ENCODE results near the gene DDRGK1. TPM values are rescaled to one million over a fixed set of nuclear protein-coding genes. Genes with fewer than 3 reads are reported as not detected.

DDRGK1 gene
- total RNA-seq, 2 donors from 2014 or later, result 78.5 to 87.1 TPM

DNA sequence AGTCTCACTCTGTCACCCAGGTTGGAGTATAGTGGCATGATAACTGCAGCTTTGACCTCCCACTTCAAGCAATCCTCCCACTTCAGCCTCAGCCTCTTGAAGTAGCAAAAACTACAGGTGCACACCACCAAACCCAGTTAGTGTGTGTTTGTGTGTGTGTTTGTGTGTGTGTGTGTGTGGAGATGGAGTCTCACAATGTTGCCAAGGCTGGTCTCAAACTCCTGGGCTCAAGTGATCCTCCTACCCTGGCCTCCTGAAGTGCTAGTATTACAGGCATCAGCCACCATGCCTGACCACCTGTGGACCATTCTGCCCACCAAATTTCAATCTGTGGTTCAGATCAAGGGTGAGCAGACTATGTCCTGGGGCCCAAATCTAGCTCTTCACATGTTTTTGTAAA, 53.6 kb downstream of the DDRGK1 start:
- H3K4me1 Mint-ChIP-seq (ENCODE audit: low read depth in 2 of 2), result peaks cover 25 to 36% of the 10 kb centered on the region in 2 donors
- no peak overlapping the region for H3K27ac Mint-ChIP-seq
- no peak for ATAC-seq
- H3K9me3 Mint-ChIP-seq, result no peaks in the 10 kb centered on the region
- no peak for DNase-seq (ENCODE audit: low spot score)
- H3K27me3 Mint-ChIP-seq, result no peaks in the 10 kb centered on the region
- peaks cover 10% of the 10 kb centered on the region for H3K36me3 Mint-ChIP-seq
- no peak overlapping the region for H3K4me3 Mint-ChIP-seq

DNA sequence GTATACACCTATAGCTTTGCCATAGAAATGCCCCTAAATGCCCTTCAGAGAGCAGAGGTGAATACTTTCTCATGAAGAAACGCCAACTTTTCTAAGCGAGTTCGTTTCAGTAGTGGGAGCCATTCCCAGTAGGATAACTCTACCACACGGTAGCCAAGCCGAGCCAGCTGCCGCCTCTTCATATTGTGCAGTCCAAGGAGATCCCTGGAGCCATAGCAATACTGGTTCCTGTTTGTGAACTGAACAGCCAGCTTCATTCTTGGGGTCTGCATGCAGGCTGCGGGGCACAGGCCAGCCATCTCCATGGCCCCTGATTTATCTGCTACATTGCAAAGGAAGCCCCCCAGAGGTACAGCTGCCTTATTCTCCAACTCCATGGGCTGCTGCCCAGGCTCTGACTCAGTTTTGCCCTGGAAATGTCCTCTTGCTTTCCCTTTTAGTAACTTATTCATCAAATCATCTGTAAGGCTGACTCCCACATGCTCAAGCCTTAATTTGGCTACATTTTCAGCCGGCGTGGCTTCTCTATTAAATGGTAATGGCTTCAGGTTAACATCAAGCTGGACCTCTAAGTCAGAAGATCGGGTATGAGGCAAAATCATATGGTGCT, 57.6 kb downstream of the DDRGK1 start:
- Mint-ChIP-seq H3K27me3 (no peaks in the 10 kb centered on the region), H3K4me1 (ENCODE audit: low read depth in 2 of 2) (peaks cover 18 to 28% of the 10 kb centered on the region in 2 donors), H3K4me3 (no peak overlapping the region), H3K9me3 (no peaks in the 10 kb centered on the region), H3K36me3 (peaks cover 8% of the 10 kb centered on the region), H3K27ac (no peak overlapping the region)
- DNase-seq (ENCODE audit: low spot score) (no peak), ATAC-seq (no peak)

DNA sequence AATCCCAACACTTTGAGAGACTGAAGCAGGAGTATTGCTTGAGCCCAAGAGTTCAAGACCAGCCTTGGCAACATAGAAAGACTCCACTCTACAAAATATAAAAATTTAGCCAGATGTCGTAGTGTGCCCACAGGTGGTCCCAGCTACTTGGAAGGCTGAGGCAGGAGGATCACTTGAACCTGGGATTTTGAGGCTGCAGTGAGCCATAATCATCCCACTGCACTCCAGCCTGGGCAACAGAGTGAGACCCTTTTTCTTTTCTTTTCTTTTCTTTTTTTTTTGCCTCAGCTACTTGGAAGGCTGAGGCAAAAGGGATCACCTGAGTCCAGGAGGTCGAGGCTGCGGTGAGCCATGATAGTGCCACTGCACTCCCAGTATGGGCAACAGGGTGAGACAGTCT, 62.7 kb downstream of the DDRGK1 start:
- no peaks in the 10 kb centered on the region for H3K27me3 Mint-ChIP-seq
- H3K27ac Mint-ChIP-seq, result no peak overlapping the region
- ATAC-seq, result no peak
- H3K4me1 Mint-ChIP-seq (ENCODE audit: low read depth in 2 of 2), result peaks cover 8 to 14% of the 10 kb centered on the region in 2 donors
- H3K4me3 Mint-ChIP-seq, result no peak overlapping the region
- H3K9me3 Mint-ChIP-seq, result no peaks in the 10 kb centered on the region
- H3K36me3 Mint-ChIP-seq, result peaks cover 4% of the 10 kb centered on the region
- DNase-seq (ENCODE audit: low spot score), result no peak

Other genes with a start within 250 kb of the DDRGK1 start
- 1 to 10 TPM; 2.1 to 3.2 TPM for gene GNRH2, start 161.1 kb downstream of the DDRGK1 start, total RNA-seq
- gene MRPS26, start 158.6 kb downstream of the DDRGK1 start, total RNA-seq, result 10 to 100 TPM; 31.2 to 56.6 TPM
- not detected for gene OXT, start 133.1 kb downstream of the DDRGK1 start, total RNA-seq
- not detected for gene AVP, start 120.0 kb downstream of the DDRGK1 start, total RNA-seq
- 10 to 100 TPM; 27.1 to 27.8 TPM for gene FASTKD5, start 44.8 kb downstream of the DDRGK1 start, total RNA-seq
- gene UBOX5, start 44.8 kb downstream of the DDRGK1 start, total RNA-seq, result 1 to 10 TPM; 7.6 to 9.3 TPM
- gene LZTS3, start 31.1 kb downstream of the DDRGK1 start, total RNA-seq, result under 1 TPM; 0.56 to 0.62 TPM
- 10 to 100 TPM; 94.3 to 94.7 TPM for gene ITPA, start 4.8 kb upstream of the DDRGK1 start, total RNA-seq
- gene SLC4A11, start 34.5 kb upstream of the DDRGK1 start, total RNA-seq, result 1 to 10 TPM in 1 of 2 donors, under 1 TPM in 1; 0.36 to 1.9 TPM
- 1 to 10 TPM; 2.4 to 3.9 TPM for gene DNAAF9, start 203.0 kb upstream of the DDRGK1 start, total RNA-seq

All from natural killer cell treated with Interleukin-12 subunit alpha and Interleukin-12 subunit beta and Interleukin-15 and Interleukin-18, amount 100 ng/mL, for 72 hours (primary cell).